22Rv1 (cell line): ENCODE results near the gene IGLL5.

ENCODE experiments used
- ZFX ChIP-seq: fragments of 450-650 bp; IDR thresholded peaks from 2 replicates; pipeline ENCODE4 v1.6.1; 2017; ENCODE audit warnings: antibody characterized with exemption, borderline replicate concordance
- TF ChIP-seq, protein P1 (sequence below): fragments of 450-650 bp; IDR thresholded peaks from 2 replicates; pipeline ENCODE4 v1.5.1; 2017; ENCODE audit warnings: mild to moderate bottlenecking

DNA sequence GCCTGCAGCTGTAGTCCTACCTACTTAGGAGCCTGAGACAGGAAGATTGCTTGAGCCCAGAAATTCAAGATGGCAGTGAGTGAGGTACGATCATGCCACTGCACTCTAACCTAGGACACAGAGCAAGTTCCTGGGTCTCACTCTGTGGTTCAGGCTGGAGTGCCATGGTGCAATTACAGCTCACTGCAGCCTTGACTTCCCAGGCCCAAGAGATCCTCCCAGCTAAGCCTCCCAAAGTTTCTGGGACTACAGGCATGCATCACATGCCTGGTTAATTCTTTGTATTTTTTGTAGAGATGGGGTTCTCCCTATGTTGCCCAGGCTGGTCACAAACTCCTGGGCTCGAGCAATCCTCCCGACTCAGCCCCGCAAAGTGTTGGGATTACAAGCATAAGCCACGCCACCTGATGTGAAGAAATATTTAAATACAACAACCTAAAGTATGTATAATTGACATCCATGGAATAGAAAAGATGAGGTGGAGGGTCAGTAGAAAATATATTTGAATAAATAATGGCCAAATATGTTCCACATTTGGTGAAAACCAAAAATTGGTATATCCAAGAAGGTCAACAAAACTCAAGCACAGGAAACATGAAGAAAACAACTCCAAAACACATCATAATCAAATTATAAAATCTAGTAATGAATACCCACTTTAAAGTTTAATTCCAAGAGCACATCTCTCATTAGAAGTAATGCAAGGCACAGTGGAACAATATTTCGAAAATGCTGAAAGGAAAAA lies 47.9 kb upstream of the IGLL5 start:
- TF ChIP-seq, protein P1, sequence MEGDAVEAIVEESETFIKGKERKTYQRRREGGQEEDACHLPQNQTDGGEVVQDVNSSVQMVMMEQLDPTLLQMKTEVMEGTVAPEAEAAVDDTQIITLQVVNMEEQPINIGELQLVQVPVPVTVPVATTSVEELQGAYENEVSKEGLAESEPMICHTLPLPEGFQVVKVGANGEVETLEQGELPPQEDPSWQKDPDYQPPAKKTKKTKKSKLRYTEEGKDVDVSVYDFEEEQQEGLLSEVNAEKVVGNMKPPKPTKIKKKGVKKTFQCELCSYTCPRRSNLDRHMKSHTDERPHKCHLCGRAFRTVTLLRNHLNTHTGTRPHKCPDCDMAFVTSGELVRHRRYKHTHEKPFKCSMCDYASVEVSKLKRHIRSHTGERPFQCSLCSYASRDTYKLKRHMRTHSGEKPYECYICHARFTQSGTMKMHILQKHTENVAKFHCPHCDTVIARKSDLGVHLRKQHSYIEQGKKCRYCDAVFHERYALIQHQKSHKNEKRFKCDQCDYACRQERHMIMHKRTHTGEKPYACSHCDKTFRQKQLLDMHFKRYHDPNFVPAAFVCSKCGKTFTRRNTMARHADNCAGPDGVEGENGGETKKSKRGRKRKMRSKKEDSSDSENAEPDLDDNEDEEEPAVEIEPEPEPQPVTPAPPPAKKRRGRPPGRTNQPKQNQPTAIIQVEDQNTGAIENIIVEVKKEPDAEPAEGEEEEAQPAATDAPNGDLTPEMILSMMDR, result no peak
- TF ChIP-seq ZFX, result no peak
